Lung (tissue), 12 donors: ENCODE measurements around the gene STC2. TPM values are rescaled to one million over a fixed set of nuclear protein-coding genes. Genes with fewer than 3 reads are reported as not detected.

Experiments
- ATAC-seq: fragments of 200-7000 bp; cut with Tn5 transposase; one replicate; pipeline ENCODE4 v1.9.1; 2020; ENCODE audit warnings: moderate number of reproducible peaks; ENCODE audit not compliant: insufficient read depth, low FRiP score
- DNase-seq, 3 donors: peaks; one replicate each; pipeline ENCODE4 v3.0.0-alpha.2; 2013 to 2017
- H3K27ac ChIP-seq, 2 donors: one replicate each; pipeline ENCODE4 v1.5.1; 2013; ENCODE audit warnings: mild to moderate bottlenecking in 2 of 2, moderate library complexity in 2 of 2, control low read depth in 1 of 2, inconsistent platforms in 1 of 2, low read depth in 1 of 2, low read length in 1 of 2
- H3K27me3 ChIP-seq, 3 donors: one replicate each; pipeline ENCODE4 v1.5.1; 2013; ENCODE audit warnings: low read length in 2 of 3; ENCODE audit not compliant: control insufficient read depth in 3 of 3, insufficient read depth in 3 of 3
- H3K36me3 ChIP-seq, 4 donors: one replicate each; pipeline ENCODE4 v1.5.1; 2013; ENCODE audit warnings: low read length in 4 of 4, mild to moderate bottlenecking in 1 of 4, moderate library complexity in 1 of 4; ENCODE audit not compliant: control insufficient read depth in 4 of 4, insufficient read depth in 4 of 4
- H3K4me1 ChIP-seq, 5 donors: one replicate each; pipeline ENCODE4 v1.5.1; 2013; ENCODE audit warnings: low read length in 5 of 5, mild to moderate bottlenecking in 2 of 5, moderate library complexity in 1 of 5; ENCODE audit not compliant: control insufficient read depth in 5 of 5, insufficient read depth in 5 of 5
- H3K4me3 ChIP-seq: one replicate; pipeline ENCODE4 v1.5.1; 2013; ENCODE audit warnings: mild to moderate bottlenecking, control low read depth, moderate library complexity
- H3K9ac ChIP-seq, 2 donors: one replicate each; pipeline ENCODE4 v1.5.1; 2013; ENCODE audit warnings: low read length in 2 of 2, control low read depth in 1 of 2; ENCODE audit not compliant: insufficient read depth in 1 of 2
- H3K9me3 ChIP-seq, 4 donors: one replicate each; pipeline ENCODE4 v1.5.1; 2013; ENCODE audit warnings: low read length in 3 of 4, mild to moderate bottlenecking in 1 of 4, moderate library complexity in 1 of 4; ENCODE audit not compliant: control insufficient read depth in 4 of 4, insufficient read depth in 3 of 4
- WGBS, 2 donors: extraction: QIAGEN DNeasy Blood & Tissue Kit; methylation state at CpG; one replicate each; pipeline ENCODE4 v1.1.7; 2013; 5-methylcytosine and 5-hydroxymethylcytosine counted together
- polyA plus RNA-seq, 2 donors: library from polyadenylated mRNA; stranded (reverse); fragments of 200-250 nt; gene quantifications; one replicate each; pipeline ENCODE4 v1.2.1, GENCODE V29; 2013
- total RNA-seq, 2 donors: library from RNA; depleted of rRNA in 1 of 2; stranded (reverse); fragments of >200 nt in 1 of 2; gene quantifications; one replicate each; pipeline ENCODE4 v1.2.1, GENCODE V29; 2014 to 2021
- TF ChIP-seq, protein P1 (sequence below): IDR thresholded peaks from 2 replicates; pipeline ENCODE4 v1.5.1; 2012; ENCODE audit warnings: mild to moderate bottlenecking; ENCODE audit errors: control extremely low read depth, extremely low read depth
- donor health status: control.
- donor health status: control.
- donor health status: Bipolar disorder and iron deficiency.
- donor health status: healthy.
- donor health status: DM: yes; HTN: yes; CAD: no.

The STC2 gene
- total and polyA plus RNA-seq, 4 donors: 3.1 to 18.1 (median 8.4) TPM

DNA sequence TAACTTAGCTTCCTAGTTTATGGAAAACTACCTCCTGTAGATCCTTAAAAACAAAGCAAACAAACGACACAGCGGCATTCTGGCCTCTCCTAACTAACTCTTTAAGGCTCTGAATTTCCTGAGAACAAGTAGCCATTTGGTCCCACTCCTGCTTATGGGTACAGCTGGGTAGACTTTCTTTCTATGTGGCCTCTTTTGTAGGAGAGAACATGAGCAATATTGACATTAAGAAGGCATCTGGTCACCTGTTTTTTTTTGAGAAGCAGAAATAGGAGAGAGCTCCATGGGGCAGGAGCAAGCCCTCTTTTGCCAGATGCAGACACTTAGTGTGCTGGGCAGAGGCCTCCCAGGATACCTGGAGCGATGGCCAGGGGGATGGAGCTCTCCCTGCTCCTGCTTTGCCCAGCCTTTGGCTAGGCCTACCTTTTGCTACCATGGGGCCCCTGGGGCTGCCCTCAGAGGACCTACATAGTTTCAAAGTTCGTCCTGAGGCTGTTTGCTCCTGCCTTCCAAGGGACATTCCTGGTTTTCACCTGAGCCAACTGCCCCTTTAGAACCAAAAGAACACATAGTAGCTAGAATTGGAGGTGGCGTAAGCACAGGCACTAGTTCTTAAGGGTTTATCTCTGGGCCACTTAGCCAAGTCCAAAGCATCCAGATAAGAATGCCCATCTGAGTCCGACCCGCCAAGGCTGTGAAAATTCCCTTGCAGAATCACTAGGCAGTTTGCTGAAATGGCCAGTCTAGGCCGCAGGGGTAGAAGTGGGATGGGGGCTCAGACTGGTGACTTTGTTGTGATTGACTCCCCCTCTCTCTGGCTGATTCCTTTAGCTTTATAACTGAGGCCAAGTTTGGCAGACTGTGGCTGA is 2.4 kb upstream of the STC2 start:
- Histone ChIP-seq H3K27me3 (peaks cover 4 to 20% (median 9%) of the 10 kb centered on the region in 3 donors), H3K4me3 (no peak overlapping the region), H3K27ac (no peak overlapping the region), H3K9ac (no peak overlapping the region), H3K36me3 (no peaks in the 10 kb centered on the region), H3K9me3 (no peaks in the 10 kb centered on the region), H3K4me1 (peaks cover 0 to 41% (median 8%) of the 10 kb centered on the region in 5 donors)
- ATAC-seq: no peak
- peak in 1 of 3 donors; percentile 11 for DNase-seq
- TF ChIP-seq, protein P1, sequence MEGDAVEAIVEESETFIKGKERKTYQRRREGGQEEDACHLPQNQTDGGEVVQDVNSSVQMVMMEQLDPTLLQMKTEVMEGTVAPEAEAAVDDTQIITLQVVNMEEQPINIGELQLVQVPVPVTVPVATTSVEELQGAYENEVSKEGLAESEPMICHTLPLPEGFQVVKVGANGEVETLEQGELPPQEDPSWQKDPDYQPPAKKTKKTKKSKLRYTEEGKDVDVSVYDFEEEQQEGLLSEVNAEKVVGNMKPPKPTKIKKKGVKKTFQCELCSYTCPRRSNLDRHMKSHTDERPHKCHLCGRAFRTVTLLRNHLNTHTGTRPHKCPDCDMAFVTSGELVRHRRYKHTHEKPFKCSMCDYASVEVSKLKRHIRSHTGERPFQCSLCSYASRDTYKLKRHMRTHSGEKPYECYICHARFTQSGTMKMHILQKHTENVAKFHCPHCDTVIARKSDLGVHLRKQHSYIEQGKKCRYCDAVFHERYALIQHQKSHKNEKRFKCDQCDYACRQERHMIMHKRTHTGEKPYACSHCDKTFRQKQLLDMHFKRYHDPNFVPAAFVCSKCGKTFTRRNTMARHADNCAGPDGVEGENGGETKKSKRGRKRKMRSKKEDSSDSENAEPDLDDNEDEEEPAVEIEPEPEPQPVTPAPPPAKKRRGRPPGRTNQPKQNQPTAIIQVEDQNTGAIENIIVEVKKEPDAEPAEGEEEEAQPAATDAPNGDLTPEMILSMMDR: no peak
- WGBS, 2 donors: 81 to 89% methylated on average over 8 of the region's 8 CpGs

DNA sequence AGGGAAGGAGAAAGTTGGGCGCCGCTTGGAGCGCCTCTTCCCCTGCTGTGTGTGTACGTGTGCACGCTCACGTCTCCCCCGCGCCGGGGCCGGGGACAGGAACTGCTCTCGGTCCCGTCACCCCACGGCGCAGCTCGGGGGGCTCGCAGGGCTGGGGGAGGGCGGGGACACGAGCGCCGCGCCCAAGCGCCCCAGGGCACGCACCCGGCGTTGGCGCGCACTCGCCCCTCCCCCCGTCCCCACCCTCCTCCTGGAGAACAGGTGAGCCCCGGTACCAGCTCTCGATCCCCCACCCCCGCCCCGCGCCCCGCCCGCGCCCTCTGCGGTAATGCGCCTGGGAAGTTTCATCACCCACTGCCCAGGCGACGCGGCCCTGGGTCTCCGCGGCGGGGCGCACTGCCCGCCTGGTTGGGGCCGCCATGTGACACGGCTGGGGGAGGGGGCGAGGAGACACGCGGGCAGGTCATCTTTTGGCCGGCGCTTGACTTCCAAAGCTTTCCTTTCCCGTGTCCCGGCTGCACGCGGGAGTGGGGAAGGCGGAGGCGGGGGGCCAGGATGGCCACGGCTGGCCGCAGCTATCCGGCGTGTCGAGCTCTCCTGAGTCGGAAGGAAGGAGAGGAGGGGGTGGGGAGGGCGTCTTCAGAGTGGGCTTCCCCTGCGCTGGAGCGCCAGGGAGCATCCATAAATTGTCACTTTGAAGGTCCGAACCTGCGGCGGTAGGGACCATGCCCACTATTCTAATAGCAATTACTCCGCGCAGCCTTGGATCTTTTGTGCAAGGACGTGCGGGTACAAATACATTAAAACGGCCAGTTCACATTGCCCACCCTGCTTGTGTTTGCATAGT is 1.5 kb upstream of the STC2 start:
- TF ChIP-seq, protein P1: no peak
- Histone ChIP-seq H3K27me3 (peaks cover 4 to 26% (median 11%) of the 10 kb centered on the region in 3 donors), H3K9me3 (no peaks in the 10 kb centered on the region), H3K4me3 (no peak overlapping the region), H3K4me1 (peaks cover 0 to 50% (median 13%) of the 10 kb centered on the region in 5 donors), H3K9ac (no peak overlapping the region), H3K36me3 (no peaks in the 10 kb centered on the region), H3K27ac (peak overlapping the region; percentile 5 to 15)
- WGBS, 2 donors: 6 to 7% methylated on average over 60 to 76 of the region's 77 CpGs
- DNase-seq (peak; percentile 31 to 63 (median 60)), ATAC-seq (no peak)

GRCh38 chr5:173328844-173329490 is 753 bp upstream of the STC2 start:
- TF ChIP-seq, protein P1: no peak
- Histone ChIP-seq H3K9ac (peak overlapping the region in 1 of 2 donors; percentile 53), H3K4me3 (peak overlapping the region; percentile 54), H3K36me3 (no peaks in the 10 kb centered on the region), H3K9me3 (no peaks in the 10 kb centered on the region), H3K4me1 (peaks cover 3 to 57% (median 14%) of the 10 kb centered on the region in 5 donors), H3K27me3 (peaks cover 4 to 27% (median 11%) of the 10 kb centered on the region in 3 donors), H3K27ac (peak overlapping the region; percentile 16 to 37)
- DNase-seq (peak; percentile 51 to 68 (median 53)), ATAC-seq (no peak)
- 2 to 3% methylated on average over 29 of the region's 29 CpGs for WGBS, 2 donors
